ENCODE results near the gene KRT80.

- TF ChIP-seq POLR2A (IDR thresholded peaks at IDR 0.05; ENCODE audit: borderline replicate concordance, extremely low read depth, insufficient read depth, insufficient read length) (no peak), YY1 (IDR thresholded peaks at IDR 0.05; ENCODE audit: extremely low read depth, insufficient replicate concordance, low read depth, low read length) (no peak), POLR2AphosphoS5 (IDR thresholded peaks at IDR 0.05; ENCODE audit: low read depth, low read length) (no peak), EGR1 (IDR thresholded peaks at IDR 0.05; ENCODE audit: low read depth) (no peak), RAD21 (IDR thresholded peaks at IDR 0.05; ENCODE audit: low read depth) (no peak), SRF (IDR thresholded peaks at IDR 0.05; ENCODE audit: low read depth) (no peak), CTCF (IDR thresholded peaks at IDR 0.05 in 2 of 3, conservative IDR thresholded peaks at IDR 0.05 in 1 of 3; ENCODE audit: borderline replicate concordance in 1 of 3, insufficient read depth in 1 of 3, low read depth in 2 of 3, low read length in 2 of 3) (no peak), EZH2 (IDR thresholded peaks at IDR 0.05) (no peak), ZNF274 (IDR thresholded peaks at IDR 0.05; ENCODE audit: low read depth, low read length) (no peak), REST (IDR thresholded peaks at IDR 0.05; ENCODE audit: low read depth) (no peak)
These were observed 7.6 kb upstream of the KRT80 start for GRCh38 chr12:52199294-52199919.
